CD4-positive, alpha-beta T cell (primary cell): ENCODE data around the gene REV3L. TPM values are rescaled to one million over a fixed set of nuclear protein-coding genes. Genes with fewer than 3 reads are reported as not detected.

Source experiments
- ATAC-seq: fragments of 200-7000 bp; cut with Tn5 transposase; one replicate; pipeline ENCODE4 v1.10.0; 2022; ENCODE audit warnings: mild to moderate bottlenecking; ENCODE audit not compliant: poor library complexity
- CTCF ChIA-PET: fragments of 350-600 bp; sonication (Branson Sonifier 250); formaldehyde crosslinking; loops from one replicate; lab custom pipeline; 2021; ENCODE audit warnings: antibody characterized with exemption, inconsistent platforms; lab: Charles Lee
- POLR2A ChIA-PET: fragments of 350-600 bp; sonication (Branson Sonifier 250); formaldehyde crosslinking; loops from one replicate; lab custom pipeline; 2021; ENCODE audit warnings: antibody characterized with exemption, inconsistent platforms; lab: Charles Lee
- DNase-seq, 14 experiments: peaks; one replicate each; pipeline ENCODE4 v3.0.0-alpha.2; 2013 to 2020; ENCODE audit warnings: mixed read lengths in 2 of 14
- H3K27ac ChIP-seq, 2 donors: one replicate each; pipeline versions ENCODE4 v1.5.1 to v1.7.0; 2013; ENCODE audit warnings: low read length in 2 of 2, low read depth in 1 of 2, mild to moderate bottlenecking in 1 of 2
- H3K27me3 ChIP-seq, 2 experiments: 1 replicate in 1 of 2; 2 replicates in 1 of 2; pipeline versions ENCODE4 v1.6.1 to v1.7.0; 2013; ENCODE audit warnings: low read length in 2 of 2, control low read depth in 1 of 2, mild to moderate bottlenecking in 1 of 2, moderate library complexity in 1 of 2; ENCODE audit not compliant: insufficient read depth in 2 of 2, control insufficient read depth in 1 of 2
- H3K36me3 ChIP-seq: one replicate; pipeline ENCODE4 v1.6.1; 2013; ENCODE audit warnings: low read length, control low read depth; ENCODE audit not compliant: insufficient read depth
- H3K4me1 ChIP-seq: one replicate; pipeline ENCODE4 v1.6.1; 2013; ENCODE audit warnings: low read length, control low read depth; ENCODE audit not compliant: insufficient read depth
- H3K4me3 ChIP-seq: one replicate; pipeline ENCODE4 v1.5.1; 2013; ENCODE audit warnings: mild to moderate bottlenecking, low read length, moderate library complexity
- H3K9me3 ChIP-seq, 2 experiments: 1 replicate in 1 of 2; 2 replicates in 1 of 2; pipeline versions ENCODE4 v1.6.1 to v1.7.0; 2013; ENCODE audit warnings: low read length in 2 of 2, mild to moderate bottlenecking in 2 of 2, control low read depth in 1 of 2, moderate library complexity in 1 of 2; ENCODE audit not compliant: control insufficient read depth in 1 of 2, insufficient read depth in 1 of 2
- H3K27ac Mint-ChIP-seq: one replicate; pipeline ENCODE4 v1.8.0; 2020; ENCODE audit warnings: mixed read lengths
- H3K27me3 Mint-ChIP-seq: one replicate; pipeline ENCODE4 v1.8.0; 2021; ENCODE audit warnings: mixed read lengths
- H3K36me3 Mint-ChIP-seq: one replicate; pipeline ENCODE4 v1.8.0; 2021; ENCODE audit warnings: low read depth, mixed read lengths
- H3K4me1 Mint-ChIP-seq: one replicate; pipeline ENCODE4 v1.8.0; 2021; ENCODE audit warnings: low read depth, mixed read lengths
- H3K4me3 Mint-ChIP-seq: one replicate; pipeline ENCODE4 v1.8.0; 2020; ENCODE audit warnings: mild to moderate bottlenecking, mixed read lengths
- H3K9me3 Mint-ChIP-seq: one replicate; pipeline ENCODE4 v1.8.0; 2020; ENCODE audit warnings: mixed read lengths
- intact Hi-C, 2 experiments: fragments of 100-400 bp; cut with DNase I in 1 of 2; cut with micrococcal nuclease in 1 of 2; formaldehyde crosslinking; loops; one replicate each; pipeline versions ENCODE4 v1.15.1 to v1.9.0; 2023 to 2025; cut with DNase I, micrococcal nuclease
- total RNA-seq, 174 experiments: library from RNA in 2 of 174; stranded (reverse) in 2 of 174; gene quantifications; one replicate each; pipeline ENCODE4 v1.2.3 and lab custom pipeline; 2021 to 2026
- TF ChIP-seq, protein P1 (sequence below): fragments of 200-600 bp; IDR thresholded peaks from one replicate; pipeline ENCODE4 v1.8.0; 2022; ENCODE audit warnings: antibody characterized with exemption, mild to moderate bottlenecking

REV3L gene
- total RNA-seq, 2 experiments from 2014 or later, result 17.0 to 20.6 TPM

DNA sequence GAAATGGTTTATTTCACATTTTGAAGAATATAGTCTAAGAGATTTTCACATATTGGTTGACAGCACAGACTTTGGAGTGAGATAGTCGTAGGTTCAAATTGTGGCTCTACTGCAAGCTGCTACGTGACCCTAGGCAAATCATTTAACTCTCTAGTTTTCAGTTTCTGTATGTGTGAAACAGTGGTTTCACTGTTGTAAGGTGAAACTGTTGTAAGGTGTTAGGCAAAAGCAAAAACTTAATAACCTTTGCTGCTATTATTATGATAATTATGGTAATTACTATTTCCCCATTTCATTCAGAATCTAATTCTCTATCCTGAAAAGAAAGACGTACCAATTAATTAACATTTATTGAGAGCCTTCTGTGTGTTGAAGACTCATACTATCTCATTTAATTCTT is 144.2 kb downstream of the REV3L start:
- H3K27me3 ChIP-seq, result no peaks in the 10 kb centered on the region
- no peaks in the 10 kb centered on the region for H3K4me1 ChIP-seq
- Mint-ChIP-seq H3K27me3 (no peaks in the 10 kb centered on the region), H3K36me3 (peaks cover 46% of the 10 kb centered on the region), H3K27ac (no peak overlapping the region), H3K4me1 (no peaks in the 10 kb centered on the region), H3K4me3 (no peak overlapping the region), H3K9me3 (no peaks in the 10 kb centered on the region)
- CTCF ChIA-PET, result no interaction called here
- intact Hi-C loops, result no loop called here
- peaks cover 19% of the 10 kb centered on the region for H3K36me3 ChIP-seq
- ATAC-seq (no peak), DNase-seq (peak in 1 of 14 experiments; percentile 5)
- H3K27ac ChIP-seq, result no peak overlapping the region
- POLR2A ChIA-PET, result no interaction called here
- no peak overlapping the region for H3K4me3 ChIP-seq
- H3K9me3 ChIP-seq, result no peaks in the 10 kb centered on the region
- TF ChIP-seq, protein P1, sequence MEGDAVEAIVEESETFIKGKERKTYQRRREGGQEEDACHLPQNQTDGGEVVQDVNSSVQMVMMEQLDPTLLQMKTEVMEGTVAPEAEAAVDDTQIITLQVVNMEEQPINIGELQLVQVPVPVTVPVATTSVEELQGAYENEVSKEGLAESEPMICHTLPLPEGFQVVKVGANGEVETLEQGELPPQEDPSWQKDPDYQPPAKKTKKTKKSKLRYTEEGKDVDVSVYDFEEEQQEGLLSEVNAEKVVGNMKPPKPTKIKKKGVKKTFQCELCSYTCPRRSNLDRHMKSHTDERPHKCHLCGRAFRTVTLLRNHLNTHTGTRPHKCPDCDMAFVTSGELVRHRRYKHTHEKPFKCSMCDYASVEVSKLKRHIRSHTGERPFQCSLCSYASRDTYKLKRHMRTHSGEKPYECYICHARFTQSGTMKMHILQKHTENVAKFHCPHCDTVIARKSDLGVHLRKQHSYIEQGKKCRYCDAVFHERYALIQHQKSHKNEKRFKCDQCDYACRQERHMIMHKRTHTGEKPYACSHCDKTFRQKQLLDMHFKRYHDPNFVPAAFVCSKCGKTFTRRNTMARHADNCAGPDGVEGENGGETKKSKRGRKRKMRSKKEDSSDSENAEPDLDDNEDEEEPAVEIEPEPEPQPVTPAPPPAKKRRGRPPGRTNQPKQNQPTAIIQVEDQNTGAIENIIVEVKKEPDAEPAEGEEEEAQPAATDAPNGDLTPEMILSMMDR, result no peak

DNA sequence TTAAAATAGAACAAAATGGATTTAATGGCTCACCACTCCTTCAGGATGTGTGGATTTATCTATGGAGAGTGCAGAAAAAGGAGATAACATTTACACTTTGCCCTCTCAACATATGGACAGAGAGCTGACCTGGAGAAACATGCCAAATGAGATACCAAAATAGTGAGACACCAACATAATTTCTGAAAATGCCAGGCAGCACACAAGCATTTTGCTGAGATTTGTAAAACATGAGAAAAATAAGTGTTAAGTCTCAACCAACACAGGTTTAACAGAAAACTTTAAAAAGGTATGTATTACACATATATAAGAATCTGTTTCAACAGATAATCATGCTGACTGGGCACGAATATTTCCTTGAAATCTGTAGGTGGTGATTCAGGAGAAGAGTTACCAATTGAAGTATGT is 145.2 kb downstream of the REV3L start:
- Mint-ChIP-seq H3K9me3 (no peaks in the 10 kb centered on the region), H3K4me3 (no peak overlapping the region), H3K4me1 (no peaks in the 10 kb centered on the region), H3K27ac (no peak overlapping the region), H3K36me3 (peaks cover 44% of the 10 kb centered on the region), H3K27me3 (no peaks in the 10 kb centered on the region)
- no peak for ATAC-seq
- TF ChIP-seq, protein P1, result no peak
- Histone ChIP-seq H3K36me3 (peaks cover 17% of the 10 kb centered on the region), H3K27ac (no peak overlapping the region), H3K9me3 (no peaks in the 10 kb centered on the region), H3K4me1 (no peaks in the 10 kb centered on the region), H3K4me3 (no peak overlapping the region), H3K27me3 (no peaks in the 10 kb centered on the region)
- ChIA-PET POLR2A (no interaction called here), CTCF (no interaction called here)
- DNase-seq, result no peak
- intact Hi-C loops, result no loop called here

DNA sequence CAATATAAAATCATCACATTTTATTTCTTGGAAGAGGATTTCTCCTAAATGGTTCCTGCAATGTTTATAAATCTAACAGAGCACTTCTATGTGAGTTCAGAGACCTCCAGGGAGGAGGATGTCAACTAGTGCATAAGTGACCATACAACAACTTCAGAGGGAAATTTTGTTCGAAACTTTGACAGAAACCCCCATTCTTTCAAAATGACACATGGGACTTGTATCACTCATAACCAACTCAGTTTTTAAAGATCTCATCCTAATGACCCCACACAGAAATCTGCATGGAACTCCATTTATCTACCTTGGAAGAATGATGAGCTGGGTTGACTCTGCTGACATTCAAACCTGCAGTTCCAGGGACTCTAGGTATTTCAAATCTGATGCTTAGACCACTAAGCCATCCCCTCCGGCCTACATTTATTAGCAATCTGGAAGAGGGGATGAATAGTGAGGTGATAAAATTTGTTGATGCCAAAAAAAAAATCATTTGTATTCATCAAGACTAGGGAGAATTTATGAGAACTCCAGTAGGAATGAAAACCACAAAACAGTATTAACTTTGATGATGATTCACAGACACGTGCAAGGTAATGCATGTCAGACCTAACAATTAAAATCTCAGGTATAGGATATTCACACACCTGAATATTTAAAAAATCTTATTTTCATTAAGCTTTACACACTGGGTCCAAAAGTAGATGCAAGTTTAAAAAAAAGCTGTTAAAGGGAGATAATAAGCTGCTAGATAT is 153.0 kb downstream of the REV3L start:
- no peaks in the 10 kb centered on the region for H3K4me1 ChIP-seq
- no peaks in the 10 kb centered on the region for H3K4me1 Mint-ChIP-seq
- H3K9me3 ChIP-seq, result no peaks in the 10 kb centered on the region
- CTCF ChIA-PET, result no interaction called here
- no peak overlapping the region for H3K4me3 ChIP-seq
- DNase-seq (no peak), ATAC-seq (no peak)
- H3K36me3 ChIP-seq, result peaks cover 39% of the 10 kb centered on the region
- TF ChIP-seq, protein P1, result no peak
- no peak overlapping the region for H3K27ac ChIP-seq
- POLR2A ChIA-PET, result no interaction called here
- intact Hi-C loops, result no loop called here
- peaks cover 69% of the 10 kb centered on the region for H3K36me3 Mint-ChIP-seq
- no peaks in the 10 kb centered on the region for H3K27me3 ChIP-seq
- H3K27me3 Mint-ChIP-seq, result no peaks in the 10 kb centered on the region
- H3K27ac Mint-ChIP-seq, result no peak overlapping the region
- no peak overlapping the region for H3K4me3 Mint-ChIP-seq
- H3K9me3 Mint-ChIP-seq, result no peaks in the 10 kb centered on the region
